ENCODE results near the gene MTUS2.

MTUS2 gene

DNA sequence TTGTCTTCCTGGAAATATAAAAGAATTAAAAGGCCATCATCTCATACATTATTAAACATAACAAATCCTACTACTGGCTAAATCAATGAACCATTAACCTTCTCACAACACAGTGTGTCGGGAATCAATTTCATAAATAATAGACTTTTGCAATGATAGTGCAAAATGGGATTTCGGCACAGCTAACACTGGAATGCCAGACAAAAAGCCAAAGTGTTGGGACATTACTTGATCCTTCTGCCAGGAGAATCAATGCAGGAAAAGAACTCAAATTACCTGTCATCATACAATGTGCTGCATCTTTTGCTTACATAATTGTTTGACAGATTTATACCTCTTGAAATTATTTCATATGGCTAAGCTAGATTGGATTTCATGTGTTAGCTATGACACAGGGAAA lies 334.3 kb downstream of the MTUS2 start:
- TF ChIP-seq, protein P1, sequence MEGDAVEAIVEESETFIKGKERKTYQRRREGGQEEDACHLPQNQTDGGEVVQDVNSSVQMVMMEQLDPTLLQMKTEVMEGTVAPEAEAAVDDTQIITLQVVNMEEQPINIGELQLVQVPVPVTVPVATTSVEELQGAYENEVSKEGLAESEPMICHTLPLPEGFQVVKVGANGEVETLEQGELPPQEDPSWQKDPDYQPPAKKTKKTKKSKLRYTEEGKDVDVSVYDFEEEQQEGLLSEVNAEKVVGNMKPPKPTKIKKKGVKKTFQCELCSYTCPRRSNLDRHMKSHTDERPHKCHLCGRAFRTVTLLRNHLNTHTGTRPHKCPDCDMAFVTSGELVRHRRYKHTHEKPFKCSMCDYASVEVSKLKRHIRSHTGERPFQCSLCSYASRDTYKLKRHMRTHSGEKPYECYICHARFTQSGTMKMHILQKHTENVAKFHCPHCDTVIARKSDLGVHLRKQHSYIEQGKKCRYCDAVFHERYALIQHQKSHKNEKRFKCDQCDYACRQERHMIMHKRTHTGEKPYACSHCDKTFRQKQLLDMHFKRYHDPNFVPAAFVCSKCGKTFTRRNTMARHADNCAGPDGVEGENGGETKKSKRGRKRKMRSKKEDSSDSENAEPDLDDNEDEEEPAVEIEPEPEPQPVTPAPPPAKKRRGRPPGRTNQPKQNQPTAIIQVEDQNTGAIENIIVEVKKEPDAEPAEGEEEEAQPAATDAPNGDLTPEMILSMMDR (IDR thresholded peaks at IDR 0.05; ENCODE audit: control extremely low read depth, extremely low read depth, low read depth, missing control alignments), result no peak
- DNase-seq (ENCODE audit: extremely low spot score), result no peak
- ChIA-PET CTCF (interaction anchor here (0.7 to 0.8 kb wide), 2 partner anchors 22 to 48 kb away, joined by 3 read pairs; no protein-coding TSS in a partner anchor), POLR2A (no interaction called here)

DNA sequence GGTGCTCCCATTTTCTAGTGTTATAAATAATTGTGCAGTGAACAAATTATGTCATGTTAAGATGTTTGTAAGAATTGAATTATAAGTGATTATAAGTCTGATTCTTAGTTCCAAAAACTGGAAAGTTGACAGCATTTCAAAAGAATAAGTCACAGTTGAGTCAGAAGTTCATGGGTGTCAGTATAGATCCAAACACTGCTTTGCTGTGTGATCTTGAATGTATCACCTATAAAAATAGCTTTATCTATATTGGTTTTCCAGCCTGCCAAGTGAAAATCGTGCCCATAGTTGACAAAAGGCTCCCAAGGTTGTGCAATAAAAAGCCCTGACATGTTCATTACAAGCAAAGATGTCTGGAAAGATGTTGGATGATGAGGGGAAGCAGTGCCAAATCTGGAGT lies 336.0 kb downstream of the MTUS2 start:
- CTCF ChIA-PET, result no interaction called here
- POLR2A ChIA-PET, result no interaction called here
- TF ChIP-seq, protein P1 (IDR thresholded peaks at IDR 0.05; ENCODE audit: control extremely low read depth, extremely low read depth, low read depth, missing control alignments), result no peak
- DNase-seq (ENCODE audit: extremely low spot score), result no peak

DNA sequence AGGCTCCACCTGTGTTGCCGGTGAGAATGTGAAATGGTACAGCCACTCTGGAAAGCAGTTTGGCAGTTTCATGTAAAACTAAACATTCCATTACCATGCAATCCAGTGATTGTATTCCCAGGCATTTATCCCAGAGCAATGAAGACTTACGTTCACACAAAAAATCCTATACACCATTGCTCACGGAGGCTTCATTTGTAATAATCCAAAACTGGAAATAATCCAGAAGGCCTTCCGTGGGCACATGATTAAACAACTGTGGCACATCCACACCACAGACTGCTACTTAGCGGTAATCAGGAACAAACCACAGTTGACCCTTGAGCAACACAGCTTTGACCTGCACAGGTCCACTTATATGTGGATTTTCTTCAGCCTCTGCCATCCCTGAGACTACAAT lies 339.7 kb downstream of the MTUS2 start:
- TF ChIP-seq, protein P1 (IDR thresholded peaks at IDR 0.05; ENCODE audit: control extremely low read depth, extremely low read depth, low read depth, missing control alignments), result no peak
- no peak for DNase-seq (ENCODE audit: extremely low spot score)
- ChIA-PET POLR2A (no interaction called here), CTCF (no interaction called here)

DNA sequence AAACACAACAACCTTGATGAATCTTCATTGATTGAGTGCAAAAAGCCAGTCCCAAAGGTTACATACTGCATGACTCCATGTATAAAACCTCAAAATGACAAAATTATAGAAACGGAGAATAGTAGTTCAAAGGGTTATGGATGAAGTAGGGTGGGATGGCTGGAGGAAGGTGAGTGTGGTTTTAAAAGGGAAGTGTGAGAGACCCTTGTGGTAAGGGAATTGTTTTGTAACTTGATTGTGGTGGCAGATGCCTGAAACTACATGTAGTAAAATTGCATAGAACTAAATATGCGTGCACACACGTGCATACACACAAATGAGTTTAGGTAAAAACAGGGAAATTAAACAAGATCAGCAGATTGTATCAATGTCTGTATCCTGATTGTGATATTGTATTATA lies 340.7 kb downstream of the MTUS2 start:
- no peak for DNase-seq (ENCODE audit: extremely low spot score)
- TF ChIP-seq, protein P1 (IDR thresholded peaks at IDR 0.05; ENCODE audit: control extremely low read depth, extremely low read depth, low read depth, missing control alignments), result no peak
- ChIA-PET CTCF (no interaction called here), POLR2A (no interaction called here)

DNA sequence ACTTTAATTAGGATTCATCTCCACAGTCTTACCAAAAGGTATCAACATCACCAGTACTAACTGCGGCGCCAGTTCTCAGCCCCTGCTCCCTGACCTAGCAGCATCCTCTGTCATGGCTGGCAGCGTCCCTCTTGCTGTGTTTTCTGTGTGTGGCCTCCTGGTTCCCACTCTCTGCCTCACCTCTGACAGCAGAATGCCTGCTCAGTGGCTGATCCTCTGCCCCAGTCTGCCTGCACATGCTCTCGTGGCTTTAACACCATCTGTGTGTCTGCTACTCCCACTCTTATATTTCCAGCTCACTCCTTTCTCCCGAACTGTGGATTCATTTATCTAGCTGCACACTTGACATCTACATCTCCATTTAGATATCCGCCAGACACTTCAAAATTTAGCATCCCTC lies 341.5 kb downstream of the MTUS2 start:
- CTCF ChIA-PET, result no interaction called here
- DNase-seq (ENCODE audit: extremely low spot score), result no peak
- TF ChIP-seq, protein P1 (IDR thresholded peaks at IDR 0.05; ENCODE audit: control extremely low read depth, extremely low read depth, low read depth, missing control alignments), result no peak
- POLR2A ChIA-PET, result no interaction called here

DNA sequence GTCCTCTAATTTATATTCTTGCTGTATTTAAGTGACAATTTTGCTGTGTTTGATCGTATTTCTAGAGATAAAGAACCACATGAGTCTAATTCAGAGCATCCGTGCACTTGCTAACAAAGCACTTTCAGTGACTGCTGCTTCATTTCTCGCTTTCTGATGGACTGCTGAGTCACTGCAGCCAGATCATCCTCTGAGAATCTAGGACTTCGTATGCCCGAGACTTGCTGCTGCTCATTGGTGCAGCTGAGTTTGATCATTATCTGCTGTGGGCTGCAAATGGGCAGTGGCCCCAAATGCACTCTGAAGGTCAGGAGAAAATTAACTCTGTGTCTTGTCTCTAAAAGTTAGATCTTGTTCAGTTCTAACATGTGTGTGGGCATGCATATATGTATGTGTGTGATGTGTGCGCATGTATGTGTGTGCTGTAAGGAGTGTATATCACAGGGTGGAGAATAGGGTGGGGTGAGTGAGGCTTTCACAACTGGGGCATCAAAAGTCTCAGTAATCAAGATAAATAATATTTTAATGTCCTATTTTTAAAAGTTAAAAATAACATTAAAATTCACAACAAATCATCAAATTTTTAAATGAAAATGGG lies 342.6 kb downstream of the MTUS2 start:
- TF ChIP-seq, protein P1 (IDR thresholded peaks at IDR 0.05; ENCODE audit: control extremely low read depth, extremely low read depth, low read depth, missing control alignments), result no peak
- DNase-seq (ENCODE audit: extremely low spot score), result no peak
- POLR2A ChIA-PET, result no interaction called here

DNA sequence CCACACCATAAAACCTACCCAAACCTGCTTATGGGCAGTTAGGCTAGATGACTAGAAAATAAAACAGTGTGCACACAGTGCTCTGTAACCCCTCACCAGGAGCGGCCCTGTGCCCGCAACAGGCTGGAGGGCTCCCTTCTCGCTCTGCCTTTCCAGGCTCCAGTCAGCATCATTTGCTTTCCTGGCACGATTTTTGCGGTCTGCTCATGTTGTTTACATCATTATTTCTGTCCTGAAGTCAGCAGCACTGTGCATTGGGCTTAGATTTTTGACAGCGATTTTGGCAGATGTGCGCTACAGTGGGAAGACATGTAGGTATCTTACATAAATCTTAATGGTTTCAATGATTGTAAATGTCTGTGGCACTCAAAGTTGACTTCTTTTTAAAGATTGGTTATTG lies 344.0 kb downstream of the MTUS2 start:
- TF ChIP-seq, protein P1 (IDR thresholded peaks at IDR 0.05; ENCODE audit: control extremely low read depth, extremely low read depth, low read depth, missing control alignments), result no peak
- no peak for DNase-seq (ENCODE audit: extremely low spot score)
- ChIA-PET CTCF (no interaction called here), POLR2A (no interaction called here)

More for the DNA sequence above, 342.6 kb downstream of the MTUS2 start:
- CTCF ChIA-PET, result no interaction called here

Data from GM10248 (cell line).